ENCODE results near the gene OPCML.

GRCh38 chr11:132831272-132831671, 701.0 kb downstream of the OPCML start:
- no peak for TF ChIP-seq EZH2 (IDR thresholded peaks at IDR 0.05; ENCODE audit: low read length, missing control alignments)
- no peak for TF ChIP-seq CTCF (conservative IDR thresholded peaks at IDR 0.05 in 1 of 2, IDR thresholded peaks at IDR 0.05 in 1 of 2; ENCODE audit: low read depth in 1 of 2, low read length in 2 of 2)
